Astrocyte (in vitro differentiated cells and primary cell): ENCODE data around the gene POU2AF3.

Experiments
- EZH2 ChIP-seq: IDR thresholded peaks from 2 replicates; pipeline ENCODE4 v1.6.1; 2012; ENCODE audit warnings: mild to moderate bottlenecking, low read length, inconsistent platforms; ENCODE audit not compliant: insufficient read depth
- TF ChIP-seq, protein P1 (sequence below): IDR thresholded peaks from 2 replicates; pipeline ENCODE4 v1.5.1; 2011; ENCODE audit warnings: low read depth, mild to moderate bottlenecking, inconsistent platforms, low read length, moderate library complexity; ENCODE audit not compliant: insufficient read depth

DNA sequence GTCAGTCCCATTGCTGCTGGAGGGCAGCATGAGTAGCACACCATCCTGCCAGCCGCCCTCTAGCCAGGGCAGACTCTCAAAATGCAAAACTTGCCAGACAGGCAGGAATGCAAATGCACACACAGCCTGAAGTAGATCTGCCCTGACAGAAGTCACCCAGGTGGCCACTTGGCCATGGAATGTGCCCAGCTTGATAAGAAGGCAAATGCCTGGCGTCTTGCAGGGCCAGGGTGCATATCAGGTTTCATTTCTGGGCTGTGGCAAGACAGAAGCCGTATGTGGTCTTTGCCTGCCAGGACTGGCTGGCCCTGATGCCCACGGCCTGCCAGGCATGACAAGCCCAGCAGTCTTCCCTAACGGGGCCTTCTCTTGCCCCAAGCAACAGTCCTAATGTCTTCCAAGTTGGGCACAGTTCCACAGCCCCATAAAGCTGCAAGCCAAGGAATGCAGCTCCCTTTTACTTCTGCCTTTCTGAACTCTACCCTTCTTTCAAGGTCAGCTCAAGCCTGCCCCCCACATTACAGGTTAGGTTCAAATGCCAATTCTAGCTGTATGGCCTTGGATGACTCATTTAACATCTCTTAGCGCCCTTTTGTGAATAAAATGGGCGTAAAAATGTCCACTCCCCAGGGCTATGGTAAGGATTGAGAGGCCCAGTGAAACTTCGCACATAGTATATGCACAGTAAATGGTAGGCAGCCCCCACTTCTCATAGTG is 29.7 kb downstream of the POU2AF3 start:
- TF ChIP-seq, protein P1, sequence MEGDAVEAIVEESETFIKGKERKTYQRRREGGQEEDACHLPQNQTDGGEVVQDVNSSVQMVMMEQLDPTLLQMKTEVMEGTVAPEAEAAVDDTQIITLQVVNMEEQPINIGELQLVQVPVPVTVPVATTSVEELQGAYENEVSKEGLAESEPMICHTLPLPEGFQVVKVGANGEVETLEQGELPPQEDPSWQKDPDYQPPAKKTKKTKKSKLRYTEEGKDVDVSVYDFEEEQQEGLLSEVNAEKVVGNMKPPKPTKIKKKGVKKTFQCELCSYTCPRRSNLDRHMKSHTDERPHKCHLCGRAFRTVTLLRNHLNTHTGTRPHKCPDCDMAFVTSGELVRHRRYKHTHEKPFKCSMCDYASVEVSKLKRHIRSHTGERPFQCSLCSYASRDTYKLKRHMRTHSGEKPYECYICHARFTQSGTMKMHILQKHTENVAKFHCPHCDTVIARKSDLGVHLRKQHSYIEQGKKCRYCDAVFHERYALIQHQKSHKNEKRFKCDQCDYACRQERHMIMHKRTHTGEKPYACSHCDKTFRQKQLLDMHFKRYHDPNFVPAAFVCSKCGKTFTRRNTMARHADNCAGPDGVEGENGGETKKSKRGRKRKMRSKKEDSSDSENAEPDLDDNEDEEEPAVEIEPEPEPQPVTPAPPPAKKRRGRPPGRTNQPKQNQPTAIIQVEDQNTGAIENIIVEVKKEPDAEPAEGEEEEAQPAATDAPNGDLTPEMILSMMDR: no peak
- no peak for TF ChIP-seq EZH2
